ENCODE results near the gene TRIM33.

The TRIM33 gene

DNA sequence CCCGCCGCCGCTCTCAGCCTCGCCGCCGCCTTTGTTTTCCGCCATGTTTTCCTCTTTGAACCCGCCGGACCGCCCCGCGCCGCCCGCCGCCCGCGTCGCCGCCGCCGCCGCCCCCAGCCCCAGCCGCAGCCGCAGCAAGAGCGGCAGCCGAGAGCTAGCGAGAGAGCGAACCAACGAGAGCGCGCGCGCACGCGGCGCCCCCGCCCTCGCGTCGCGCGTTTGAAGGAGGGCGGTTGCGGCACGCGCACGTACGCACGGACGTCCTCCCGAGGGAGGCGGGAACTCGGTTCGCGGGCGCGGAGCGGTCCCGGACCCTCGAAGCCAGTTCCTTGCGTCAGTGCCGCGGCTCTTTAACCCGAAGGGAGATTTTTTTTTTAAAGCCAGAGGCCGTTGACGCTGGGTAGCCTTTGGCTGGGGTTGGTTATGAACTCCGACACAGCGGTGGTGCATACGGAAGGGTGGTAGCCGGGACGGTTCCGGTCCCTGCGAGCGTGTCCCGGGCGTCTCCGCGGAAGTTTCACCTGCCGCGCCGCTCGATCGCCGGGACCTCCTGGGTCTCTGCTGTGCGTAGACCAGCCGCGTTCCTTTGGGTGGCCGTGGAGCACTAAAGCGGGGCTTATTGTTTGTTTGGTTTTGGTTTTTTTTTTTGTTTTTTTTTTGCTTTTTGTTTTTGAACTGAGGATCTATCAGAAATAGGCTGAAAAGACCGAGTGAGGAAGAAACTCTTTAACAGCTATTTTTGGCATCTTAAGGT is at the start of gene TRIM33:
TRIM33 (minus strand) TSS at position 172 of the 754 bp plus-strand sequence; CDS start at position 45, 127 bp downstream.
- Histone ChIP-seq H3K4me1 (peaks cover 26% of the 10 kb centered on the region), H3K4me3 (peak within 1 kb of the TSS; percentile 91), H3K9me3 (no peaks in the 10 kb centered on the region), H3K27me3 (ENCODE audit: low read depth) (no peaks in the 10 kb centered on the region), H3K36me3 (replicated peaks) (peaks cover 9% of the 10 kb centered on the region)
- in situ Hi-C loops (cut with MboI; ENCODE audit: low sequenced_read_pairs), result no loop called here
- DNase-seq (ENCODE audit: low spot score in 2 of 2), result peak; percentile 88 to 92

DNA sequence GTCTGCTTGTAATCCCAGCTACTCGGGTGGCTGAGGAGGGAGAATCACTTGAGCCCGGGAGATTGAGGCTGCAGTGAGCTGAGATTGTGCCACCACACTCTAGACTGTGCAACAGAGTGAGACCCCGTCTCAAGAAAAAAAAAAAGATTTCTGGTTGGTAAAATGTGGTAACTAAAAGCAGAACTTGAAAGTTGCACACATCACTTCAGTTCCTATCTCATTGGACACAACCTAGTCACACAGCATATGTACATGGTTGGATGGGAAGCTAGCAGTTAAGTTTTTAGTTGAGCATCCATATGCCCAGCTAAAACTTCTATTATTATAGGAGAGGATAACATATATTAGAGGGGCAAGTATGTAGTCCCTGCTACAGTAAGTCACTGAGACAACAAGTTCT is 48.4 kb upstream of the TRIM33 start:
- Histone ChIP-seq H3K36me3 (replicated peaks) (no peaks in the 10 kb centered on the region), H3K9me3 (no peaks in the 10 kb centered on the region), H3K4me1 (no peaks in the 10 kb centered on the region), H3K4me3 (no peak overlapping the region), H3K27me3 (ENCODE audit: low read depth) (no peaks in the 10 kb centered on the region)
- in situ Hi-C loops (cut with MboI; ENCODE audit: low sequenced_read_pairs), result no loop called here
- DNase-seq (ENCODE audit: low spot score in 2 of 2), result no peak

DNA sequence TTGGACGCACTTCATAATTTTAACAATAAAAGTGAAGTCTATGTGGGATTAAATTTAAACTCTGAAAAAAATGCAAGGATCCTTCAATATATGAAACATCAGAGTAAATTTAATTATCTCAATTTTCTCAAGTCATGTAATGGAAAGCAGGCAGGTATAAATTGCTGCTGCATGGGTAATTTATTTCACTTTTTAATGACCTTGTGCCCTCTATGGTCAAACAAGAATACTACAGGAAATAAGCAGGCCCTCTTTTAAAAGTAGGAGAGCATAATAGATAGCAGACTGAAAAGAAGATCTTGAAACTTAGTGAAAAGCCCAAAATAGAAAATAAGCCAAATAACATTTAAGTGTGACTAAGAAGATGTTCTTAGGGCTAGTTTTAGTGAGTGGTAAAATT is 47.5 kb upstream of the TRIM33 start:
- no peaks in the 10 kb centered on the region for H3K4me1 ChIP-seq
- H3K4me3 ChIP-seq, result no peak overlapping the region
- in situ Hi-C loops (cut with MboI; ENCODE audit: low sequenced_read_pairs), result no loop called here
- no peaks in the 10 kb centered on the region for H3K36me3 ChIP-seq (replicated peaks)
- DNase-seq (ENCODE audit: low spot score in 2 of 2), result peak in 1 of 2 experiments; percentile 41
- H3K27me3 ChIP-seq (ENCODE audit: low read depth), result no peaks in the 10 kb centered on the region
- no peaks in the 10 kb centered on the region for H3K9me3 ChIP-seq

DNA sequence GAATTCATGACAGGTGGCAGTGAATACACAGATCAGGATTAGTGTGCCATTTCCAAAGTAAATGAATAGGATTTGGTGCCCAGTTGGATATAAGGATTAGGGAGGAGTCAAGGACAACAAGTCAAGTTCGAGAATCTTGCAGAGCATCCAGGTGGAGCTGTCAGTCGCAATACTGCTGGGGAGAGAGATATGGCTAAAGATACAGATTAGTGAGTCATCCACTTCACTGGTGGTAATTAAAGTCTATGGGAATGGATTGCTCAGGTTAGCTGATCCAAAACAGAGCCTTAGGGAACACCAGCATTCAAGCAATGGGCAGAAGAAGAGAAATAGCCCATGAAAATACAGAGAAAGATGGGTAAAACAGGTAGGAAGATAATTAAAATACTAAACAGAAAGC is 43.6 kb upstream of the TRIM33 start:
- DNase-seq (ENCODE audit: low spot score in 2 of 2), result no peak
- no peaks in the 10 kb centered on the region for H3K4me1 ChIP-seq
- no peaks in the 10 kb centered on the region for H3K36me3 ChIP-seq (replicated peaks)
- no peak overlapping the region for H3K4me3 ChIP-seq
- no peaks in the 10 kb centered on the region for H3K9me3 ChIP-seq
- no peaks in the 10 kb centered on the region for H3K27me3 ChIP-seq (ENCODE audit: low read depth)
- in situ Hi-C loops (cut with MboI; ENCODE audit: low sequenced_read_pairs), result no loop called here

DNA sequence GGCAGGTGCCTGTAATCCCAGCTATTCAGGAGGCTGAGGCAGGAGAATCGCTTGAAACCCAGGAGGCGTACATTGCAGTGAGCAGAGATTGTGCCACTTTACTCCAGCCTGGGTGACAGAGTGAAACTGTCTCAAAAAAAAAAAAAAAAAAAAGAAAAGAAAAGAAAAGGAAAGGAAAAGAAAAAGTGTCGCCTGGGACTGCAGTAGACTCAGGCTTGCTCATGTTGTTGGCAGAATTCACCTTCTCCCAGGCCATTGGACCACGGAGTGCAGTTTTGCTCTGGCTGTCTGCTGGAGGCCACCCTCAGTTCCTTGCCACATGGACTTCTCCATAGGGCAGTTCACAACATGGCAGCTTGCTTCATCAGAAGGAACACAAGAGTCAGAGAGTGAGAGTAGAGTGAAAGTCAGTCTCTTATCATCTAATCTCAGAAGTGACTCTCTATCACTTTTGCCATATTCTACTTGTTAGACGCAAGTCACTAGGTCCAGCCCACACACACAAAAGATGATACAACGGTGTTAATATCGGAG is 41.2 kb upstream of the TRIM33 start:
- Histone ChIP-seq H3K4me3 (no peak overlapping the region), H3K36me3 (replicated peaks) (no peaks in the 10 kb centered on the region), H3K4me1 (no peaks in the 10 kb centered on the region), H3K27me3 (ENCODE audit: low read depth) (no peaks in the 10 kb centered on the region), H3K9me3 (no peaks in the 10 kb centered on the region)
- in situ Hi-C loops (cut with MboI; ENCODE audit: low sequenced_read_pairs), result no loop called here
- no peak for DNase-seq (ENCODE audit: low spot score in 2 of 2)

DNA sequence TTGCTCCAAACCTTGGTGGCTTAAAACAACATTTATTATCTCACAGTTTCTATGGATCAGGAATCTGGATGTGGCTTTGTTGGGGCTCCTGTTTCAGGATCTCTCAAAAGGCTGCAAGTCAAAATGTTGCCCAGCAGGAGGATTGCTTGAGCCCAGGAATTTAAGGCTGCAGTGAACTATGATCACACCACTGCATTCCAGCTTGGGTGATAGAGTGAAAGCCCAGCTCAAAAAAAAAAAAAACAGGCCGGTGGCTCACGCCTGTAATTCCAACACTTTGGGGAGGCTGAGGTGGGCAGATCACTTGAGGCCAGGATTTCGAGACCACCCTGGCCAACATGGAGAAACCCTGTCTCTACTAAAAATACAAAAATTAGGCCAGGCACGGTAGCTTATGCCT is 40.4 kb upstream of the TRIM33 start:
- Histone ChIP-seq H3K9me3 (no peaks in the 10 kb centered on the region), H3K36me3 (replicated peaks) (no peaks in the 10 kb centered on the region), H3K4me3 (no peak overlapping the region), H3K27me3 (ENCODE audit: low read depth) (no peaks in the 10 kb centered on the region), H3K4me1 (no peaks in the 10 kb centered on the region)
- DNase-seq (ENCODE audit: low spot score in 2 of 2), result no peak
- in situ Hi-C loops (cut with MboI; ENCODE audit: low sequenced_read_pairs), result no loop called here

DNA sequence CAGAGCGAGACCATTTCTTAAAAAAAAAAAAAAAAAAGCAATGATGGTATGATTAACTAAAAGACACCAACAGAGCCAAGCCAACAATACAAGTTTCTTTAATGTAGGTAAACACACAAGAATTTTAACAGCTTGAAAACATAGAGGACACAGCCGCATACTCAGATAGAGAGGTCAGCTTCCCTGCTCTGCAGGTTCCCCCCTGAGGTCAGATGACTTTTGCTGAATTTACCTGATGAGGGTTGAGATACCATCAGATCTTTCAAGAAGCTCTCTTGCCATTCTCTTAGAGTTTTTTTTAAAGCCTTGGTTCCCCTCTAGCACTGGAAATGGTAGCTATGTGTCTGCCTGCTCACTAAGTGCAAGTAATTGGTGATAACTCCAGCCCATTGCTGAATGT is 39.3 kb upstream of the TRIM33 start:
- no peaks in the 10 kb centered on the region for H3K4me1 ChIP-seq
- no peak overlapping the region for H3K4me3 ChIP-seq
- no peaks in the 10 kb centered on the region for H3K36me3 ChIP-seq (replicated peaks)
- H3K27me3 ChIP-seq (ENCODE audit: low read depth), result no peaks in the 10 kb centered on the region
- DNase-seq (ENCODE audit: low spot score in 2 of 2), result no peak
- H3K9me3 ChIP-seq, result no peaks in the 10 kb centered on the region
- in situ Hi-C loops (cut with MboI; ENCODE audit: low sequenced_read_pairs), result no loop called here

DNA sequence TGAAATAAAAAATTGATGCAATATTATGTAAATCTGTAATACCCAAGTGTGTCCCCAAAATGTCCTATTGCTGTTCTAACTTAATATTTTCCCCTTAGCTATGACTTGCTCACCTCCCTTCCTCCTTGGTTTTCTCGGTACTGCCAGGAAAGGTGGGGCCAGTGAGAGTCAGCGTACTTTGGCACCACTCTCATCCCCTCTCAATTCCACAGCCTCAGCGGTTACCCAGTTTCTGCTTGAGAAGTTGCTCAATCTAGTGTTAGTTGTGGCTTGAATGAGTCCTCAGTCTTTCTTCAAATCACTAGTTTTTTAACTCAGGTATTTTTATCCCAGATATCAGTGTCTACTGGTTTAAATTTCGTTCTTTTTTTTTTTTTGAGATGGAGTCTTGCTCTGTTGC is 38.1 kb upstream of the TRIM33 start:
- in situ Hi-C loops (cut with MboI; ENCODE audit: low sequenced_read_pairs), result no loop called here
- DNase-seq (ENCODE audit: low spot score in 2 of 2), result no peak
- no peaks in the 10 kb centered on the region for H3K9me3 ChIP-seq
- H3K36me3 ChIP-seq (replicated peaks), result no peaks in the 10 kb centered on the region
- no peak overlapping the region for H3K4me3 ChIP-seq
- H3K4me1 ChIP-seq, result no peaks in the 10 kb centered on the region
- no peaks in the 10 kb centered on the region for H3K27me3 ChIP-seq (ENCODE audit: low read depth)

DNA sequence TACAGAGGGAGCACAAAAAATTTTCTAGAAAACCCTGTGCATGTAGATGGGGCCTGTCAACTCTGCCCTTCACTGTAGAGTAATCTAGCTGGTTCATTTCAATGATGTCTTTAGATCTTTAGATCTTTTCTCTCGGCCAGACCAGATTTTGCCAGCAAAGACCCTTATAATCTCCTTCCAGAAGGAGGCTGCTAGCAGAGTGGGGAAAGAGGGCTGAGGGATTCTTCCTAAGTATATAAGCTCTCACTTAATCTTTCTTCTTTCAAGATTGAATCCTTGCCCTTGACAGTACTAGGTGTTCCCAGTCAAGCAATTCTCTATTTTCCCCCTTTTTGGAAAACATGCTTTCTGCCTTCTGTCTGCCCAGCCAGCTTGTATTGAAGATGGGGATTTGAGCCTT is 36.1 kb upstream of the TRIM33 start:
- DNase-seq (ENCODE audit: low spot score in 2 of 2), result no peak
- in situ Hi-C loops (cut with MboI; ENCODE audit: low sequenced_read_pairs), result no loop called here
- no peaks in the 10 kb centered on the region for H3K27me3 ChIP-seq (ENCODE audit: low read depth)
- H3K9me3 ChIP-seq, result no peaks in the 10 kb centered on the region
- H3K4me1 ChIP-seq, result peaks cover 3% of the 10 kb centered on the region; the same call in 1 of the 2 replicates
- H3K36me3 ChIP-seq (replicated peaks), result no peaks in the 10 kb centered on the region
- no peak overlapping the region for H3K4me3 ChIP-seq

DNA sequence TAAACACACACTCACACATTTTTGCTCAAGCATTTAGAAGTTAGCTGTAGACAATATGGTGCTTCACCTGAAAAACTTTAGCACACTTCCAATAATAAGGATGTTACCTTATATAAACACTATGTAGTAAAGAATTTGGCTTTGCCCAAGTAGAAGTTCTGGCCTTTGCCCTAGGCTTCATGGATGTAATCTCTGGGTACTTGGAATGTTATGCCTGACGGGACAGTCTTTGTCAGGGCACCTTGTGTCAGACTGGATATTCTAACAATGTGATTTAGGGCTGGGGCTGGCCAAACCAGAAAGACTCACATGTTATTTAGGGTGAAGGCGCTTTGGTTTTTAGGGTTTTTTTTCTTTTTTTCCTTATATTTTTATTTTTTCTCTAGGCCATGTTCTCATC is 34.8 kb upstream of the TRIM33 start:
- no peak for DNase-seq (ENCODE audit: low spot score in 2 of 2)
- peaks cover 3% of the 10 kb centered on the region; the same call in 1 of the 2 replicates for H3K4me1 ChIP-seq
- no peaks in the 10 kb centered on the region for H3K36me3 ChIP-seq (replicated peaks)
- in situ Hi-C loops (cut with MboI; ENCODE audit: low sequenced_read_pairs), result no loop called here
- H3K27me3 ChIP-seq (ENCODE audit: low read depth), result no peaks in the 10 kb centered on the region
- no peaks in the 10 kb centered on the region for H3K9me3 ChIP-seq
- H3K4me3 ChIP-seq, result no peak overlapping the region

DNA sequence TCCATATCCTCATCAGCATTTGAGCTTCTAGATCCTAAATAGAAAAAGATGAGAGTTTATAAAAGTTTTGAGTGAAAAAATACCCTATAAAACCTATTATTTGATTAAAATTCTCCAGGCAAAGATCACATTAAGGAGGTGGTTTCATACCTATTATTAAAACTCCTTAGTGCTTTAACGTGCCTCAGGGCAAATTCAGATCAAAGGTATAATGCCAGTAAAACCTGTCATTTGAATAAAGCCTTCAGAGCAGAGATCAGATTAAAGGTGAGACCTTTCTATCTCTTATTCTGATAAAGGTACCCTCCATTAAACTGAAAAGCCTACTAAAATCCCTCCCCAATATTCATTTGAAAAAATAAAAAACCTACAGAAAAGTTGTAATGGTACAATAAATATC is 34.3 kb upstream of the TRIM33 start:
- Histone ChIP-seq H3K27me3 (ENCODE audit: low read depth) (no peaks in the 10 kb centered on the region), H3K9me3 (no peaks in the 10 kb centered on the region), H3K4me3 (no peak overlapping the region), H3K4me1 (peaks cover 3% of the 10 kb centered on the region; the same call in 1 of the 2 replicates), H3K36me3 (replicated peaks) (no peaks in the 10 kb centered on the region)
- DNase-seq (ENCODE audit: low spot score in 2 of 2), result no peak
- in situ Hi-C loops (cut with MboI; ENCODE audit: low sequenced_read_pairs), result no loop called here

DNA sequence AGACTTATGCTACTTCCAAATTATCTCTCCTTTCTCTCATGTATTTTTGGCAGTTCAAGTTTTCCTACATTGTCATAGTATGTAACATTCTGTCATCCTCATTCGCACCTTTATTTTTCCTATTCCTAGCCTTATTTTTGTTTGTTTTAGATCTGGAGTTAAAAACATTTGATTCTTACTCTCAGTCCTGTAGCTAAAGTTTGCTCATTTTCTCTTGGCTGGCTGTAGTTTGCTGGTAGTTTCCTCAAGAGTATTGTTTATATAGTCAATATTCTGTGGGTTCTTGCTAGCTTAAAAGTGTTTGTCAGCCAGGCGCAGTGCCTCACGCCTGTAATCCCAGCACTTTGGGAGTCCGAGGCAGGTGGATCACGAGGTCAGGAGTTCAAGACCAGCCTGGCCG is 29.8 kb upstream of the TRIM33 start:
- H3K4me1 ChIP-seq, result peaks cover 3% of the 10 kb centered on the region; the same call in 1 of the 2 replicates
- H3K4me3 ChIP-seq, result no peak overlapping the region
- no peaks in the 10 kb centered on the region for H3K36me3 ChIP-seq (replicated peaks)
- no peaks in the 10 kb centered on the region for H3K9me3 ChIP-seq
- H3K27me3 ChIP-seq (ENCODE audit: low read depth), result no peaks in the 10 kb centered on the region
- no peak for DNase-seq (ENCODE audit: low spot score in 2 of 2)
- in situ Hi-C loops (cut with MboI; ENCODE audit: low sequenced_read_pairs), result no loop called here

DNA sequence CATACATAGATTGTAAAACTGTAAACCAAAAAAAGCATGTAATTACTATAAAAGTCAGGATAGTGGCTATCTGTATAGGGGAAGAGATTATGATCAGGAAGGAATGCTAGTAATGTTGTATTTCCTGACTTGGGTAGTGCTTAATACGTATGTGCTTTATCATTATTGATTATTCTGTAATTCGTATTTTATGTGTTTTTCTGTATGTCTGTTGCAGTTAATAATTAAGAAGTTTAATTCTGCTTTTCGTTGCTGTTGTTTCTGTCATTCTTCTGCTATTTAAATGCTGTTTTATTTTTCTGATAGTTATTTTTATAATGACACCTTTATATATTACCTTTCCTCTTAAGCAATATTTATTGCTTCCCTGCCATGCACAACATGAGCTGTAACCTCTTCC is 29.3 kb upstream of the TRIM33 start:
- in situ Hi-C loops (cut with MboI; ENCODE audit: low sequenced_read_pairs), result no loop called here
- Histone ChIP-seq H3K4me3 (no peak overlapping the region), H3K9me3 (no peaks in the 10 kb centered on the region), H3K36me3 (replicated peaks) (no peaks in the 10 kb centered on the region), H3K27me3 (ENCODE audit: low read depth) (no peaks in the 10 kb centered on the region), H3K4me1 (peaks cover 3% of the 10 kb centered on the region; the same call in 1 of the 2 replicates)
- no peak for DNase-seq (ENCODE audit: low spot score in 2 of 2)

DNA sequence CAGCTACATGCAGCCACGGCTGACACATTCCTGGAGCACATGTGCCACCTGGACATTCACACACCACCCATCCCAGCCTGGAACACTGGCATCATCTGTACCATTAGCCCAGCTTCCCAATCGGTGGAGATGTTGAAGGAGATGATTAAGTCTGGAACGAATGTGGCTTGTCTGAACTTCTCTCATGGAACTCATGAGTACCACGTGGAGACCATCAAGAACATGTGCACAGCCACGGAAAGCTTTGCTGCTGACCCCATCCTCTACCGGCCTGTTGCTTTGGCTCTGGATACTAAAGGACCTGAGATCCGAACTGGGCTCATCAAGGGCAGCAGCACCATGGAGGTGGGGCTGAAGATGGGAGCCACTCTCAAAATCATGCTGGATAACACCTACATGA is 25.0 kb upstream of the TRIM33 start:
- DNase-seq (ENCODE audit: low spot score in 2 of 2), result no peak
- Histone ChIP-seq H3K36me3 (replicated peaks) (no peaks in the 10 kb centered on the region), H3K4me3 (no peak overlapping the region), H3K27me3 (ENCODE audit: low read depth) (no peaks in the 10 kb centered on the region), H3K9me3 (no peaks in the 10 kb centered on the region), H3K4me1 (no peaks in the 10 kb centered on the region)
- in situ Hi-C loops (cut with MboI; ENCODE audit: low sequenced_read_pairs), result no loop called here

Measured in HAP-1 (cell line).